ENCODE measurements around the gene TSFM. TPM values are rescaled to one million over a fixed set of nuclear protein-coding genes. Genes with fewer than 3 reads are reported as not detected.
A peak's percentile ranks its signal among the peaks of the same experiment; 100 is the strongest.

Gene TSFM
- total RNA-seq, 4 donors from 2014 or later: 19.6 to 35.4 (median 29.1) TPM

DNA sequence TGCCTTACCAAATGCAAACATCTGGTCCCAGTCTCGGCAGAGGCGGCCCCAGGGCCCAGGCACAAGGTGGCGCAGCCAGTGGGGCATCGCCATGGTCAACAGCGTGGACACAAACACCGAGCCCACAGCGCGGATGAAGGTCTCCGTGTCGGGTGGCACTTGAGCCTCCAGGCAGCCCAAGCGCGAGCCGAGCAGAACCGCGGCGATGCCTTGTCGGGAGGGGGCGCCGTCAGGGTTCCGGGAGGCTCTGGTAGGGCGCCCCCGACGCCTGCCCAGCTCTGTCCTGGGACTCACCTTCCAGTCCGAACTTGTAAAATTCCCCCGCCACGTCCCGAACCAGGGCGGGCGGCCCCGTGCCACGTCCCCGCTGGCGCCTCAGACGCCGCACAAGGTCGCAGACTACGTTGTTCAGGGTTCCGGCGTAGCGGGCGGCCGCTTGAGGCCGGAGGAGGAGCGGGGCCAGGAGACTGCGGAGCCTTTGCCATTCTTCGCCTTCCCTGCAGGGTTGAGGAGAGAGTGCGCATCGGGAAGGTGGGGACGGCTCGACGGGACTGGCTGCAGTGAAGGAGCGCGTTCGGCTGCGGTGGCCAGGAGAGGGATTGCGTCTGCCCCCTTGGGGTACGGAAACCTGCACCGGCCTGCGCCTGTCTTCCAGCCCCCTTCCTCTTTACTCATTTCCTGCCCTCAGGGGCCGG lies 17.4 kb upstream of the TSFM start:
- DNase-seq (ENCODE audit: low spot score in 2 of 2): no peak
- Histone ChIP-seq H3K9me3 (no peaks in the 10 kb centered on the region), H3K4me3 (peak overlapping the region; percentile 48), H3K27ac (no peak overlapping the region), H3K27me3 (peaks cover 37% of the 10 kb centered on the region), H3K36me3 (peaks cover 24% of the 10 kb centered on the region), H3K4me1 (peaks cover 27% of the 10 kb centered on the region)
- 0% methylated on average over 13 of the region's 60 CpGs for WGBS
- TF ChIP-seq, protein P1, sequence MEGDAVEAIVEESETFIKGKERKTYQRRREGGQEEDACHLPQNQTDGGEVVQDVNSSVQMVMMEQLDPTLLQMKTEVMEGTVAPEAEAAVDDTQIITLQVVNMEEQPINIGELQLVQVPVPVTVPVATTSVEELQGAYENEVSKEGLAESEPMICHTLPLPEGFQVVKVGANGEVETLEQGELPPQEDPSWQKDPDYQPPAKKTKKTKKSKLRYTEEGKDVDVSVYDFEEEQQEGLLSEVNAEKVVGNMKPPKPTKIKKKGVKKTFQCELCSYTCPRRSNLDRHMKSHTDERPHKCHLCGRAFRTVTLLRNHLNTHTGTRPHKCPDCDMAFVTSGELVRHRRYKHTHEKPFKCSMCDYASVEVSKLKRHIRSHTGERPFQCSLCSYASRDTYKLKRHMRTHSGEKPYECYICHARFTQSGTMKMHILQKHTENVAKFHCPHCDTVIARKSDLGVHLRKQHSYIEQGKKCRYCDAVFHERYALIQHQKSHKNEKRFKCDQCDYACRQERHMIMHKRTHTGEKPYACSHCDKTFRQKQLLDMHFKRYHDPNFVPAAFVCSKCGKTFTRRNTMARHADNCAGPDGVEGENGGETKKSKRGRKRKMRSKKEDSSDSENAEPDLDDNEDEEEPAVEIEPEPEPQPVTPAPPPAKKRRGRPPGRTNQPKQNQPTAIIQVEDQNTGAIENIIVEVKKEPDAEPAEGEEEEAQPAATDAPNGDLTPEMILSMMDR (IDR thresholded peaks at IDR 0.05): no peak
- no peak for TF ChIP-seq EP300 (IDR thresholded peaks at IDR 0.05)

DNA sequence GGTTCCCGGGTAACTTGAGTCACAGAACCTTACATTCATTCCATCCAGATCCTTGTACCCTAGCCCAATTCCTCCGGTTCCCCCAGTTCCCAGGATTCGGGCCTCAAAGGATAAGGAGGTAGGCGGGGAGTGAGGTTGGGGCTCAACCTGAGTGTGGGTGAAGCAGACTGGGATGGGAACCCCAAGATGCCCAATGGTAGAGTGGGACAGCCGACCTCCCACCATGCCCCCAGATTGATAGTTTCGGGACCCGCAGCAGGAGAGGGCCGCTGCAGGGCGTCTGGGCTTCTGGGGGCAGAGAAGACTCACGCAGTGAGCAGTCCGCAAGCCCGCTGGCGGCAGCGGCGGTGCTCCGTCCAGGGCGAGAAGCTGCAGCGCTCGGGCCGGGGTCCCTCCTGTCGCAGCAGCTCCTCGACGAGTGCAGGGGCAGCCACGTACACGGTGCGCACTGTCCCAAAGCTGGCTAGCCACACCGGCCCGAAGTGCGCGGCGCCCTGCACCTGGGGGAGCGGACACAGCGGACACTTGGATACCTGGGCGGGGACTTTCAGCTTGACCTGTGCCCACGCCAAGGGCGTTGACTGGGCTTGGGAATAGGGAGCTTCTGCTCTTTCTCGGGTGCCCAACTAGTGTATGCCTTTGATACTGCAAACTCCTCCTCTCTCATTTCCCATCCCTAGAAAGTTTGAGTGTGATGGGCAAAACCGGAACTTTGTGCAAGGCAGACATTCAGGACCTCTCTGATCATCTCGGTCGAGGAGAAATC lies 16.7 kb upstream of the TSFM start:
- Histone ChIP-seq H3K4me3 (peak overlapping the region; percentile 48), H3K27me3 (peaks cover 37% of the 10 kb centered on the region)
- DNase-seq (ENCODE audit: low spot score in 2 of 2): no peak

DNA sequence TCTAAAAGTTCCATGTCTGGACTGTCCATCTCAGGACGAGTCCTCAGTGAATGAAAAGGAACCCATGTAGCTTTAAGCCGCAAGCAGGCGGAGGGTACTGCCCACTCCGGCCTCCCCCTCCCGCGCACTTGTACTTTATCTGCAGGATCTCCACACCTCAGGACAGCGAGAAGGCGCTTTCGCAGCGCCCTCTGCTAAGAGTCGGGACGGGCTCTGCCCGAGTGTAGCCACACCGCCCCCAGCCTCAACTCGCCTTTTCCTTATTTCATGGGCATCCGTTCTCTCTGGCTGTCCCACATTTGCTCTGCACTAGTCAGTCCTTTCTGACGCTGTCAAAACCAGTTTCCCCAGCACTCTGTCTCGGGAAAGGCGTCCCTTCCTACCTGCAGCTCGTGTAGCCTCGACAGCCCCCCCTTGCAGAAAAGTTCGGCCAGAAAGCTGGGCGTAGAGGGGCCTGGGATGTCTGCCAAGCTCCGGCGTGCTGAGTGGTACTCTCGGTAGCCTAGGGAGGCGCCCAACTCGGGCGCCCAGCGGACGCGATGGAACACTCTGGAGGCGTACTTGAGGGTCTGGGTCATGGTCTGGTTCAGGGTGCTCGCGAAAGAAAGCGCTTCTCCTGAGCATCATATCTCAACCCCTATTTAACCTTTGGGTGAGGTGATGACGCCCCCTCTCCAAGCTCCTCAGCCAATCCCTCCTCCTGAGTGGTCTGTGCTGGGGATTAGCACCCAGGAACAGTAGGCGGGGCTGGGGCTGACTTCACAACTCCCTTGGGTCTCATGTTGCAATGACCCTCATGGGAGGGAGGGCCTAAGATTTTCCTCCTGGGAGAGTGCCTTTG lies 15.9 kb upstream of the TSFM start, which contains the start of gene CYP27B1:
Gene CYP27B1 (minus strand): TSS at position 615 of the 841 bp plus-strand sequence. CDS start 37 bp downstream, at position 578.
- no peak for TF ChIP-seq POLR2A (IDR thresholded peaks at IDR 0.05)
- TF ChIP-seq, protein P1 (IDR thresholded peaks at IDR 0.05): no peak
- TF ChIP-seq EP300 (IDR thresholded peaks at IDR 0.05): no peak
- TF ChIP-seq POLR2AphosphoS5 (IDR thresholded peaks at IDR 0.05): no peak
- DNase-seq (ENCODE audit: low spot score in 2 of 2): no peak
- peaks cover 37% of the 10 kb centered on the region for H3K27me3 ChIP-seq
- peaks cover 25% of the 10 kb centered on the region for H3K36me3 ChIP-seq
- peaks cover 38% of the 10 kb centered on the region for H3K4me1 ChIP-seq
- 11% methylated on average over 6 of the region's 38 CpGs for WGBS
- no peaks in the 10 kb centered on the region for H3K9me3 ChIP-seq
- no peak within 1 kb of the TSS for H3K27ac ChIP-seq
- H3K4me3 ChIP-seq: peak within 1 kb of the TSS; percentile 48

More for the DNA sequence above, 16.7 kb upstream of the TSFM start:
- Histone ChIP-seq H3K4me1 (peaks cover 30% of the 10 kb centered on the region), H3K27ac (no peak overlapping the region), H3K36me3 (peaks cover 25% of the 10 kb centered on the region), H3K9me3 (no peaks in the 10 kb centered on the region)
- 5% methylated on average over 8 of the region's 40 CpGs for WGBS
- TF ChIP-seq EP300 (IDR thresholded peaks at IDR 0.05): no peak

DNA sequence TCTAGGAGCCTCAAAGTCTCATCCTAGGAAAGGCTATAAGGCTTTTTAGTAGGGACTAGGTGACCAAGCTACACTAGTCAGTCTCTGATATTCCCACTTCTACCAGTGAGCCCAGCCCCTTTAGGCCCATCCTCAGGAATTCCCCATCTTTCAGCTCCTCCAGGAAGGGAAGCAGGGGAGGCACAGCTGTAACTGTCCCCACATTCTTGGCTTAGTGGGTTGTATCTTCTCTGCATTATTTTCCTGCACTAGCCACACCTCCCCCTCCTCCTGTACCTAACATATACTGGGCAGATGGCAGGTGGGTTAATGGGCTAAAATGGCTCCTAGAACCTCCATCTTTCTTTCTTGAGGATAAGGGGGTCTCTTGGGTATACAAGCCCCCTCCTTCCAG lies 15.3 kb upstream of the TSFM start:
- no peaks in the 10 kb centered on the region for H3K9me3 ChIP-seq
- peaks cover 37% of the 10 kb centered on the region for H3K27me3 ChIP-seq
- TF ChIP-seq EP300 (IDR thresholded peaks at IDR 0.05): no peak
- no peak overlapping the region for H3K4me3 ChIP-seq
- H3K27ac ChIP-seq: no peak overlapping the region
- H3K4me1 ChIP-seq: peaks cover 38% of the 10 kb centered on the region
- peaks cover 25% of the 10 kb centered on the region for H3K36me3 ChIP-seq
- DNase-seq (ENCODE audit: low spot score in 2 of 2): no peak

DNA sequence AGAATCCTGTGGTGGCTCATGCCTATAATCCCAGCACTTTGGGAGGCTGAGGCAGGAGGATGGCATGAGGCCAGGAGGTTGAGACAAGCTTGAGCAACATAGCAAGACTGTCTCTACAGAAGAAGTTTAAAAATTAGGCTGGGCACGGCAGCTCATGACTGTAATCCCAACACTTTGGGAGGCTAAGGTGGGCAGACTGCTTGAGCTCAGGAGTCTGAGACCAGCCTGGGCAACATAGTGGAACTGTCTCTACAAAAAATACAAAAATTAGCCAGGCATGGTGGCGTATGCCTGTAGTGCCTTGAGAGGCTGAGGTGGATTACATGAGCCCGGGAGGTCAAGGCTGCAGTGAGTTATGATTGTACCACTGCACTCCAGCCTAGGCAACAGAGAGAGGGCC lies 14.7 kb upstream of the TSFM start:
- no peaks in the 10 kb centered on the region for H3K9me3 ChIP-seq
- WGBS: 79% methylated on average over 3 of the region's 3 CpGs
- peaks cover 37% of the 10 kb centered on the region for H3K27me3 ChIP-seq
- H3K4me1 ChIP-seq: peaks cover 38% of the 10 kb centered on the region
- H3K27ac ChIP-seq: no peak overlapping the region
- peaks cover 25% of the 10 kb centered on the region for H3K36me3 ChIP-seq
- TF ChIP-seq, protein P1 (IDR thresholded peaks at IDR 0.05): no peak
- TF ChIP-seq EP300 (IDR thresholded peaks at IDR 0.05) (no peak), POLR2AphosphoS5 (IDR thresholded peaks at IDR 0.05) (no peak), POLR2A (IDR thresholded peaks at IDR 0.05) (no peak)
- H3K4me3 ChIP-seq: no peak overlapping the region
- DNase-seq (ENCODE audit: low spot score in 2 of 2): no peak

DNA sequence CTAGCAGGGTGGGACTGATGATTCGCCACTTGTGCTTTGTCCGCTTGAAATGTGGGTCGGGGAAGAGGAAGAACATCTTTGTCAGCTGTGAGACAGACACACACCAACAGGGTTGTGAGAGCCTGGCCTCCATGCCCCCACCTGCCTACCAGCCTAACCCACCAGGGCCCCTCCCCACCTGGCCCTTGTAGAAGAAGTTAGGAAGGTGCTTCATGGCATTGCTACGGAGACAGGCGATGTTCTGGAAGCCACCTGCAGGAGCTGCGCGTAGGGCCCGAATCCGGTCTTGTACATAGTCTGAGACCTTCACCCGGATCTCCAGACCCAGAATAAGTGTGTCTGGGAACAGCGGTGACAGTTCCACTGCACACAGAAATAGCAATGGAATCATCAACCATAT lies 13.0 kb upstream of the TSFM start:
- 96% methylated on average over 11 of the region's 11 CpGs for WGBS
- no peak overlapping the region for H3K27ac ChIP-seq
- peaks cover 48% of the 10 kb centered on the region for H3K4me1 ChIP-seq
- peaks cover 25% of the 10 kb centered on the region for H3K36me3 ChIP-seq
- peaks cover 21% of the 10 kb centered on the region for H3K27me3 ChIP-seq
- H3K9me3 ChIP-seq: no peaks in the 10 kb centered on the region
- no peak overlapping the region for H3K4me3 ChIP-seq
- DNase-seq (ENCODE audit: low spot score in 2 of 2): no peak
- no peak for TF ChIP-seq EP300 (IDR thresholded peaks at IDR 0.05)
- TF ChIP-seq, protein P1 (IDR thresholded peaks at IDR 0.05): no peak
- no peak for TF ChIP-seq POLR2AphosphoS5 (IDR thresholded peaks at IDR 0.05)
- TF ChIP-seq POLR2A (IDR thresholded peaks at IDR 0.05): no peak

All from suprapubic skin (tissue), 4 donors.